Kidney (tissue), 14 donors: ENCODE results near the gene ANKRD42. TPM values are rescaled to one million over a fixed set of nuclear protein-coding genes. Genes with fewer than 3 reads are reported as not detected.

Source experiments
- DNase-seq, 5 donors: peaks; one replicate each; pipeline ENCODE4 v3.0.0-alpha.2; 2013 to 2020
- FAIRE-seq: peaks from 2 replicates; lab custom pipeline; 2012; peaks lifted over from hg19 to GRCh38; lab: Jason Lieb, UNC
- H3K27ac ChIP-seq, 2 donors: one replicate each; pipeline ENCODE4 v1.7.0; 2013; ENCODE audit warnings: low read depth in 2 of 2, low read length in 2 of 2, inconsistent platforms in 1 of 2
- H3K27me3 ChIP-seq: one replicate; pipeline ENCODE4 v1.7.1; 2013; ENCODE audit warnings: low read length, inconsistent platforms; ENCODE audit not compliant: control insufficient read depth, insufficient read depth
- H3K36me3 ChIP-seq, 3 donors: one replicate each; pipeline versions ENCODE4 v1.7.0 to v1.7.1; 2013; ENCODE audit warnings: low read length in 3 of 3, control low read depth in 1 of 3, inconsistent platforms in 1 of 3; ENCODE audit not compliant: insufficient read depth in 3 of 3, control insufficient read depth in 2 of 3
- H3K4me1 ChIP-seq, 3 donors: one replicate each; pipeline versions ENCODE4 v1.7.0 to v1.7.1; 2013; ENCODE audit warnings: low read length in 3 of 3, inconsistent platforms in 1 of 3, low read depth in 1 of 3; ENCODE audit not compliant: control insufficient read depth in 2 of 3, insufficient read depth in 2 of 3
- H3K4me3 ChIP-seq, 3 donors: one replicate each; pipeline versions ENCODE4 v1.7.0 to v1.8.1; 2013; ENCODE audit warnings: low read length in 3 of 3, control low read depth in 1 of 3, inconsistent platforms in 1 of 3
- H3K9ac ChIP-seq, 3 donors: one replicate each; pipeline versions ENCODE4 v1.7.0 to v1.7.1; 2013; ENCODE audit warnings: low read length in 3 of 3, control low read depth in 1 of 3, inconsistent platforms in 1 of 3
- H3K9me3 ChIP-seq, 3 donors: one replicate each; pipeline versions ENCODE4 v1.7.0 to v1.7.1; 2013; ENCODE audit warnings: low read length in 3 of 3, control low read depth in 1 of 3, inconsistent platforms in 1 of 3; ENCODE audit not compliant: control insufficient read depth in 2 of 3, insufficient read depth in 1 of 3
- intact Hi-C: fragments of 100-400 bp; cut with DNase I; formaldehyde crosslinking; loops from one replicate; pipeline ENCODE4 v1.11.1; 2022
- polyA plus RNA-seq: library from polyadenylated mRNA; stranded (reverse); fragments of 350-450 nt; fragmentation: Illumina TruSeq; extraction: RNeasy Lipid Tissue Mini Kit (QIAGEN cat#74804); gene quantifications from one replicate; pipeline ENCODE4 v1.2.3, GENCODE V29; 2014; ENCODE audit warnings: low read depth, low replicate concordance; ENCODE audit not compliant: insufficient read depth
- total RNA-seq: library from RNA; stranded (reverse); fragmentation: NEBNext Ultra II Directional; extraction: Animal tissue kit (Norgen Biotek cat#: 25700); gene quantifications from one replicate; pipeline ENCODE4 v1.2.1, GENCODE V29; 2021
- TF ChIP-seq, protein P1 (sequence below): IDR thresholded peaks from 3 replicates; pipeline ENCODE4 v1.5.1; 2012; ENCODE audit warnings: mild to moderate bottlenecking, moderate library complexity, borderline replicate concordance; ENCODE audit not compliant: insufficient read depth; ENCODE audit errors: extremely low read depth
- donor health status: control.
- donor health status: control.
- donor health status: control.
- donor health status: control.
- donor health status: control.
- donor health status: DM: yes; HTN: yes; CAD: no.
- donor health status: Normal renal cell carcinoma (clear cell type).

ANKRD42 gene
- total and polyA plus RNA-seq, 2 donors from 2014 or later: 12.1 to 22.5 TPM

DNA sequence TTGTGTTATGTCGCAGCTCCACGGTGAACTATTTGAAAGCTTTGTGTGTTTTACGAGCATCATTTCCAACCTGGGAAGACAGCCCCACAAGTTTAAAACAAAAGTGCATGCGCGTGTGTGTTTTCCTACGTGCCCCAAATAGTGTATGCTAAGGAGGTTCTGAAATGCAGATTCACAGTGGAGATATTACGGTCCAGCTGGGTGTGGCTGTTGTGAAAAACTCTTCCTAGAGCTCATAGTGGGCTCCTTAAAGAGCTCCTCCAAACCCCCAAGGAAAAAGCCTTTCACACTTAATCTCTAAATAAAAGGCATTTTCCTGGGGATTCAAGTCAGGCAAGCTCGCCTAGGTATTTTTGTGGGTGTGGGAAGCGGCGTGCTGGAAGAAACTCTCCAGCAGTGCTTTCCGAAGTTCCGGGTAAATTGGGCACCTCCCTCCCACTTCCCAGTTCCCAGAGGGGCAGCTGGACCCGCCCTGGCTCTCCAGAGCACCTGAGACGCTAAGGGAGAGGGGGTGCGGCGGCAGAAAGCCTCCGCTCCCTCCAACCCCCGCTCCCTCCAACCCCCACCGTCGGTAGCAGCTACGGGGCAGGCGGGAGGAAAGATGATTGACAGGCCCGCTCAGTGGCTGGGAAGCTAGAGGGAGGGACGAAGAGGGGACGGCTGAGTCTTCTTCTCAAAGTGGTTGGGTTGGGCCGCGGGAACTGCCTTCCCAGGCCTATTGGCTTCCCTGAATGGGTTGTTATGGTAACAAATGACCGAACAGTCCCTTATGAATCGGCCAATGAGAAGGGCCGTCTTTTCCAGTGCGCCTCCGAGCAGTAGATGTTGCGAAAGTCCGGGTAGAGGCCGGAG is 37.1 kb upstream of the ANKRD42 start:
- intact Hi-C loops: no loop called here

DNA sequence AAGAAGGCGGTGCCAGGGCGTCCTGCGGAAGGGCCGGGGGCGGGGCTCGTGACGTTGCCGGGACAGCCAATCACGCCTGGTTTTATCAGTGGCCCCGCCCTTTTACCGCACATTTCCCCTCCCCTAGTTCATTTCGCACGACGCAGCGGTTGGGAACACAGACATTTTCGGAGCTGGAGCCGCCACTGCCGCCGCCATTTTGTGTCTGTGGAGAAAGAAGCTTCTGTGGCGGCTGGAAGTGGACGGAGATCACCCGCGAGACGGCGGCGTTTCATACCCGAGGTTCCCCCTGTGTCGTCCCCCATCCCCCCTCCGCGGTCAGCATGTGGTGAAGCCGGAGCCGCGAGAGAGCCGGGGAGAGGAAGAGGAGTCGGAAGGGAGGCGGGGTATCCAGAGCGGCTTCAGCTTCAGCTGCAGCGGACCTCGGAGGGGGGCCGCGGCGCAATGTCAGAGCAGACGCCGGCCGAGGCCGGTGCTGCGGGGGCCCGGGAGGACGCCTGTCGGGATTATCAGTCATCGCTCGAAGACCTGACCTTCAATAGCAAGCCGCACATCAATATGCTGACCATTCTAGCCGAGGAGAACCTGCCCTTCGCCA is 36.4 kb upstream of the ANKRD42 start, which contains the start of gene PCF11:
PCF11 (plus strand) TSS at position 136 of the 598 bp plus-strand sequence; CDS start at position 445, 309 bp downstream.
- peak within 1 kb of the TSS; percentile 89 to 98 (median 90) for H3K4me3 ChIP-seq
- H3K27me3 ChIP-seq: no peaks in the 10 kb centered on the region
- H3K36me3 ChIP-seq: no peaks in the 10 kb centered on the region
- no peaks in the 10 kb centered on the region for H3K9me3 ChIP-seq
- H3K27ac ChIP-seq: peak within 1 kb of the TSS; percentile 98 to 99
- peaks cover 3 to 9% (median 8%) of the 10 kb centered on the region in 3 donors for H3K4me1 ChIP-seq
- TF ChIP-seq, protein P1, sequence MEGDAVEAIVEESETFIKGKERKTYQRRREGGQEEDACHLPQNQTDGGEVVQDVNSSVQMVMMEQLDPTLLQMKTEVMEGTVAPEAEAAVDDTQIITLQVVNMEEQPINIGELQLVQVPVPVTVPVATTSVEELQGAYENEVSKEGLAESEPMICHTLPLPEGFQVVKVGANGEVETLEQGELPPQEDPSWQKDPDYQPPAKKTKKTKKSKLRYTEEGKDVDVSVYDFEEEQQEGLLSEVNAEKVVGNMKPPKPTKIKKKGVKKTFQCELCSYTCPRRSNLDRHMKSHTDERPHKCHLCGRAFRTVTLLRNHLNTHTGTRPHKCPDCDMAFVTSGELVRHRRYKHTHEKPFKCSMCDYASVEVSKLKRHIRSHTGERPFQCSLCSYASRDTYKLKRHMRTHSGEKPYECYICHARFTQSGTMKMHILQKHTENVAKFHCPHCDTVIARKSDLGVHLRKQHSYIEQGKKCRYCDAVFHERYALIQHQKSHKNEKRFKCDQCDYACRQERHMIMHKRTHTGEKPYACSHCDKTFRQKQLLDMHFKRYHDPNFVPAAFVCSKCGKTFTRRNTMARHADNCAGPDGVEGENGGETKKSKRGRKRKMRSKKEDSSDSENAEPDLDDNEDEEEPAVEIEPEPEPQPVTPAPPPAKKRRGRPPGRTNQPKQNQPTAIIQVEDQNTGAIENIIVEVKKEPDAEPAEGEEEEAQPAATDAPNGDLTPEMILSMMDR: peak; percentile 6
- intact Hi-C loops: no loop called here
- peak within 1 kb of the TSS; percentile 92 to 100 (median 96) for H3K9ac ChIP-seq
- DNase-seq: no peak
- no peak for FAIRE-seq

More for the DNA sequence above, 37.1 kb upstream of the ANKRD42 start:
- TF ChIP-seq, protein P1: no peak
- peak overlapping the region; percentile 68 to 73 (median 70) for H3K4me3 ChIP-seq
- peak overlapping the region; percentile 69 to 85 for H3K27ac ChIP-seq
- peak overlapping the region; percentile 55 to 75 (median 69) for H3K9ac ChIP-seq
- H3K27me3 ChIP-seq: no peaks in the 10 kb centered on the region
- H3K36me3 ChIP-seq: no peaks in the 10 kb centered on the region
- DNase-seq (peak; percentile 100), FAIRE-seq (peak; percentile 99)
- no peaks in the 10 kb centered on the region for H3K9me3 ChIP-seq
- peaks cover 0 to 8% (median 4%) of the 10 kb centered on the region in 3 donors for H3K4me1 ChIP-seq

DNA sequence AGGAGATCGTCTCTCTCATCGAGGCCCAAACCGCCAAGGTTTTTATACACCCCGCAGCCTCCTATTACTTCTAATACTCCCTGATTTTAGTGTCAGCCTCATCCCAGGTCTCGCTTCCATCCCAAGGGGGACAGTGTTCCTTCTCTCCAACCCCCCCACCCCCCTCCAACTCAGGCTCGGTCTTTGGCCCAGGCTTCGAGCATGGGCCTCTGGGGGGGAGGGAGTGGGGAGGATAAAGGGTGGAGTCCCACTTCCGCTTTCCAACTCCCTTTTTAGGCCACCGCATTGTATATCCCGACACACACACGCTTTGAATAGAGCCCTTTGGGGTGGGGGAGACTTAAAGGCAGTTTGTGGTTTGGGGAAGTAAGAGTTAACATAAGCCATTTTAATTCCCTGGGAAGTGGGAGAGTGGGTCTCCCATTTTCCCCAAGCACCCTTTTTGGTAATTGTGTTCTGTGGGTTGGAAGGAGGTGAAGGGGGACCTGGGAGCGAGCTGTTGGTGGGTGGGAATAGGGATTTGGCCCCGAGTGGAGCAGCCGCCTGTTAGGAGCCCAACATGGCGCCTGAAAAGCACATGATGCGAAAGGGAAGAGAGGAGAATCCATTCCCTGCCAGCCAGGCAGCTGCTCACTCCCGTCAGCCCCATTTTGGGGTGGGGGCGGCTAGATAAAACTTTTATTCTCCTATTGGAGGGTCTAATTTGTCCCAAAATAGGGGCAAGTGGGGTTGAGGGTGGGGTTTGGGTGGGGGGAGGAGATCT is 35.7 kb upstream of the ANKRD42 start:
- FAIRE-seq (no peak), DNase-seq (peak; percentile 64 to 84 (median 79))
- intact Hi-C loops: no loop called here
- H3K36me3 ChIP-seq: no peaks in the 10 kb centered on the region
- H3K27ac ChIP-seq: peak overlapping the region; percentile 98 to 99
- H3K4me3 ChIP-seq: peak overlapping the region; percentile 89 to 98 (median 90)
- H3K9ac ChIP-seq: peak overlapping the region; percentile 92 to 100 (median 96)
- no peaks in the 10 kb centered on the region for H3K27me3 ChIP-seq
- H3K9me3 ChIP-seq: no peaks in the 10 kb centered on the region
- TF ChIP-seq, protein P1: no peak
- H3K4me1 ChIP-seq: peaks cover 3 to 9% (median 8%) of the 10 kb centered on the region in 3 donors
